Measurements from ENCODE around the gene VPS4B.

GRCh38 chr18:63402246-63403162 is 19.8 kb downstream of the VPS4B start:
- no peak for TF ChIP-seq CTCF (conservative IDR thresholded peaks at IDR 0.05)
- TF ChIP-seq EZH2 (IDR thresholded peaks at IDR 0.05; ENCODE audit: low read depth) = no peak

All from PC-9 (cell line).